Vagina (tissue), 2 donors: ENCODE data around the gene ALG8. TPM values are rescaled to one million over a fixed set of nuclear protein-coding genes. Genes with fewer than 3 reads are reported as not detected.

Source experiments
- DNase-seq, 2 donors: peaks; one replicate each; pipeline ENCODE4 v3.0.0-alpha.2; 2017; ENCODE audit errors: extremely low spot score in 2 of 2
- H3K27ac ChIP-seq: fragments of 200-600 bp; sonication (generic); one replicate; pipeline ENCODE4 v1.5.1; 2019
- H3K27me3 ChIP-seq: fragments of 200-600 bp; sonication (generic); one replicate; pipeline ENCODE4 v1.5.1; 2019
- H3K36me3 ChIP-seq, 2 donors: fragments of 200-600 bp; sonication (generic); one replicate each; pipeline ENCODE4 v1.5.1; 2017 to 2019
- H3K4me1 ChIP-seq: fragments of 200-600 bp; sonication (generic); one replicate; pipeline ENCODE4 v1.5.1; 2019
- H3K4me3 ChIP-seq, 2 donors: fragments of 200-600 bp; sonication (generic); 1 replicate in 1 of 2; 2 replicates in 1 of 2; pipeline ENCODE4 v1.5.1; 2016 to 2019
- H3K9me3 ChIP-seq: fragments of 200-600 bp; sonication (generic); one replicate; pipeline ENCODE4 v1.5.1; 2019
- POLR2A ChIP-seq, 2 donors: fragments of 450-650 bp; IDR thresholded peaks; one replicate each; pipeline ENCODE4 v1.6.1; 2017; ENCODE audit warnings: antibody characterized with exemption in 2 of 2, mild to moderate bottlenecking in 2 of 2, moderate library complexity in 2 of 2
- POLR2AphosphoS5 ChIP-seq, 2 donors: sonication (generic); formaldehyde crosslinking; IDR thresholded peaks; one replicate each; pipeline ENCODE4 v1.9.0; 2017; ENCODE audit warnings: antibody characterized with exemption in 2 of 2, mild to moderate bottlenecking in 2 of 2, low read depth in 1 of 2; ENCODE audit not compliant: insufficient read depth in 1 of 2
- intact Hi-C: fragments of 100-400 bp; cut with DNase I; formaldehyde crosslinking; loops from one replicate; pipeline ENCODE4 v1.15.1; 2023
- total RNA-seq: library from RNA; depleted of rRNA; stranded (reverse); fragments of >200 nt; gene quantifications from one replicate; pipeline ENCODE4 v1.2.3, GENCODE V29; 2016
- TF ChIP-seq, protein P1 (sequence below), 3 experiments: fragments of 450-650 bp in 2 of 3; fragments of 200-600 bp in 1 of 3; sonication (generic) in 1 of 3; IDR thresholded peaks; one replicate each; pipeline ENCODE4 v1.5.1; 2017 to 2019; ENCODE audit warnings: antibody characterized with exemption in 3 of 3, mild to moderate bottlenecking in 2 of 3, moderate library complexity in 2 of 3

Gene ALG8
- total RNA-seq, 1 donor from 2014 or later, result 20.9 TPM

DNA sequence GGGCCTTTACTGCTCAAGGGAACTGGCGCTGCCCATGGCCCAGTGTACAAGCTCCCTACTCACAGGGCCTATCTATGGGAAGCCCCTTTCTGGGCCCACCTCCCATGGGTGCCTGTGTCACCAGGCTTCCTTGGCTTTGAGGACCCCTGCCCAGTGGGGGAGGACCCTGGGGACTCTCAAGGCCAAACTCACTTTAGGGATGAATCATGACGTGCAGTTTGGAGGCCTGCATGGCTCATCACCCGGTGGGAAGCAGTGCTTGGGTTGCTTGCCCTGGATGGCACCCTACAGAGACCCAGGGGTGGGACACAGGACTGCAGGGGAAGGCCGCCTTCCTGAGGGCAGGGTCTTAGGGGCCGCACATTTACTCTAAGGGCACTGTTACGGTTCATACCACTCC, 32.5 kb upstream of the ALG8 start:
- Histone ChIP-seq H3K27me3 (no peaks in the 10 kb centered on the region), H3K9me3 (no peaks in the 10 kb centered on the region), H3K27ac (peak overlapping the region; percentile 25), H3K36me3 (peaks cover 0 to 10% of the 10 kb centered on the region in 2 donors), H3K4me3 (no peak overlapping the region), H3K4me1 (peaks cover 21% of the 10 kb centered on the region)
- TF ChIP-seq POLR2AphosphoS5 (IDR thresholded peaks at IDR 0.05; ENCODE audit: insufficient read depth in 1 of 2, low read depth in 1 of 2) (no peak), POLR2A (IDR thresholded peaks at IDR 0.05) (no peak)
- TF ChIP-seq, protein P1, sequence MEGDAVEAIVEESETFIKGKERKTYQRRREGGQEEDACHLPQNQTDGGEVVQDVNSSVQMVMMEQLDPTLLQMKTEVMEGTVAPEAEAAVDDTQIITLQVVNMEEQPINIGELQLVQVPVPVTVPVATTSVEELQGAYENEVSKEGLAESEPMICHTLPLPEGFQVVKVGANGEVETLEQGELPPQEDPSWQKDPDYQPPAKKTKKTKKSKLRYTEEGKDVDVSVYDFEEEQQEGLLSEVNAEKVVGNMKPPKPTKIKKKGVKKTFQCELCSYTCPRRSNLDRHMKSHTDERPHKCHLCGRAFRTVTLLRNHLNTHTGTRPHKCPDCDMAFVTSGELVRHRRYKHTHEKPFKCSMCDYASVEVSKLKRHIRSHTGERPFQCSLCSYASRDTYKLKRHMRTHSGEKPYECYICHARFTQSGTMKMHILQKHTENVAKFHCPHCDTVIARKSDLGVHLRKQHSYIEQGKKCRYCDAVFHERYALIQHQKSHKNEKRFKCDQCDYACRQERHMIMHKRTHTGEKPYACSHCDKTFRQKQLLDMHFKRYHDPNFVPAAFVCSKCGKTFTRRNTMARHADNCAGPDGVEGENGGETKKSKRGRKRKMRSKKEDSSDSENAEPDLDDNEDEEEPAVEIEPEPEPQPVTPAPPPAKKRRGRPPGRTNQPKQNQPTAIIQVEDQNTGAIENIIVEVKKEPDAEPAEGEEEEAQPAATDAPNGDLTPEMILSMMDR (IDR thresholded peaks at IDR 0.05), result no peak
- no peak for DNase-seq
- intact Hi-C loops, result no loop called here

DNA sequence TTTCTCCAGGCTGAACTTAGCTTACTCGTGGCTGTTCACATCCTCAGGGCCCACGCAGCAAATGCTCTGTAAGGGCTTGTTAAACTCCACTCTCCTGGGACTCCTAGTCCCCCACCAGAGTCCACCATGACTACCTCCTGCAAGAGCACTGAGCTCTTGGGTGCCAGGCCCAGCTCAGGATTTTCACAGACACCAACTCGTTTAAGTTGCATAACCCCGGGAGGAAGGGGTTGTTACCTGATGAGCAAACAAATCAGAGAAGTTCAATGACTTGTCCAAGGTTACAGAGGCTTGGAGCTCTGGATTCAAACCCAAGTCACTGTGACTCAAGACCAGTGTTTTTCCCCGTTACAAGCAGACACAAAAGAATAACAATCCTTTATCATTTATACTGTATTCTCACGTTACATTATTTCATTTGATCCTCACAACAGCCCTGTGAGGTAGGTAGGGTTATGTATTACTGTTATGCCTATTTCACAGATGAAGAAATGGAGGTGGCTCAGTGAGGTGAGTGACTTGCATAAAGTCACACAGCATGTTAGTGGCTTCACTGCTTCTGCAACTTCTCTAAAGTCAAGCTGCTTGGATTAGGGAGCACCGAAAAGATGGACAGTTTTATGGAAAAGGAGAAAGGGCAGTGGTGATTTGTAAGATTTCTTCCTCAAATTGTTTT, 31.6 kb upstream of the ALG8 start:
- H3K4me1 ChIP-seq, result peaks cover 21% of the 10 kb centered on the region
- no peaks in the 10 kb centered on the region for H3K9me3 ChIP-seq
- no peak for DNase-seq
- peaks cover 0 to 10% of the 10 kb centered on the region in 2 donors for H3K36me3 ChIP-seq
- H3K27ac ChIP-seq, result peak overlapping the region; percentile 87
- no peaks in the 10 kb centered on the region for H3K27me3 ChIP-seq
- TF ChIP-seq POLR2A (IDR thresholded peaks at IDR 0.05), result no peak
- TF ChIP-seq, protein P1 (IDR thresholded peaks at IDR 0.05), result no peak
- no peak for TF ChIP-seq POLR2AphosphoS5 (IDR thresholded peaks at IDR 0.05; ENCODE audit: insufficient read depth in 1 of 2, low read depth in 1 of 2)
- intact Hi-C loops, result no loop called here
- no peak overlapping the region for H3K4me3 ChIP-seq

DNA sequence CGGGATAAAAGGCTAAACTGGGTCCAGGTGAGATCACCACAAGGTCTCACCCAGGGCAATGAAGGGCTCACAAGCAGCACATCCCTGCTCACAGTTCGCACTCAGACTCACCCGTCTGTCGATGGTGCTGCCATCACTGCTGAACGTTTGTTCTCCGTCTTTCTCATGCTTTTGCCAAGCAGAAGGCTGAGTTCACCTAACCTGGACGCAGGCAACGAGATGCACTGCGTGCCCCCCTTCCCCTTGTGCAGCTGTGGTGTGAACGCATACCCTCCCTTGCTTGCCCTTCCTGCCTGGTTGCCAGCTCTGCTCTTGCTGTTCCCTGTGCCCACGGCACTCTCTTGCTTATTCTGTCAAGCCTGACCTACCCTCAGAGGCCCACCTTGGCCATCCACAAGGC, 31.0 kb upstream of the ALG8 start:
- H3K4me1 ChIP-seq, result peaks cover 21% of the 10 kb centered on the region
- TF ChIP-seq POLR2A (IDR thresholded peaks at IDR 0.05), result no peak
- TF ChIP-seq, protein P1 (IDR thresholded peaks at IDR 0.05), result no peak
- TF ChIP-seq POLR2AphosphoS5 (IDR thresholded peaks at IDR 0.05; ENCODE audit: insufficient read depth in 1 of 2, low read depth in 1 of 2), result no peak
- peaks cover 0 to 10% of the 10 kb centered on the region in 2 donors for H3K36me3 ChIP-seq
- DNase-seq, result no peak
- H3K27me3 ChIP-seq, result no peaks in the 10 kb centered on the region
- intact Hi-C loops, result no loop called here
- no peak overlapping the region for H3K4me3 ChIP-seq
- H3K9me3 ChIP-seq, result no peaks in the 10 kb centered on the region
- H3K27ac ChIP-seq, result peak overlapping the region; percentile 87

DNA sequence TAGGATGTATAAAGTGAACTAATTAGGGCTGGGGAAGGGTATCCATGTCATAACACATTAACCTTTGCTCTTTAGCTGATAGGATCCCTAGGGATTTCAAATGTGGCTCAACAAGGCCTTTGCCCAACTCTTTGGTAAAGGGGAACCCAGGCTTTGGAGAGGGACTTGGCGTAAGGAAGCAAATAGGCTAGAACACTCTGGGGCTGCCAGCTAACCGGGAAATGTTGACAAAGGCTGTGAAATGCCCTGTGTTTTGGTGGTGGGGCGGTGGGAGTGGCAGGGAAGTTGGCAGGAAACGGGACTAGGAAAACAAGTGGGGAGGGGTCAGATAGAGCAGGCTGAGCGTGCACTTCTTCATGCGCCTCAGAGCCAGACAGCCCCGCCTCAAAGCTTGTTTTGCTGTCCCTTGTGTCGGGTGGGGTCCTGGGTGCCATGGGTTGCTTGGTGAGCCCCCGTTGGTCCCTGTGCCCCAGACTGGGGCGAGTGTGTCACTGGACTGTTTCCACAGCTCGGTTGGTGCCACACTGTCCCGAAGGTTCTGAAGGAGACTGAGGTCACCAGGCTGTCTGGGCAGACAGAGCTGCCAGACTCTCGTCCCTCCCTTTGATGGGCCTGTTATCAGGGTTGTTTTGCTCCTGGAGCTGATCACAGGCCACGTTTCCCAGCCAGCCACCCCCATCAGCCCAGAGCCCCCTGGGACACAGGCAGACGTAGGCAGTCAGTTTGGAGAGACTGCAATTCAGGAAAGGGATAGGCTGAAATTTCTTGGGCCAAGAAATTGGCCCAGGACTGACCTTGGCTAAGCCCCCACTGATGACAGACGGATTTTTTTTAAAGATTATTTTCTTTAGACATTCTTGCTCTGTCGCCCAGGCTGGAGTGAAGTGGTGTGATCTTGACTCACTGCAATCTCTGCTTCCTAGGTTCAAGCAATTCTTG, 29.4 kb upstream of the ALG8 start:
- Histone ChIP-seq H3K36me3 (peaks cover 0 to 9% of the 10 kb centered on the region in 2 donors), H3K9me3 (no peaks in the 10 kb centered on the region), H3K27ac (peak overlapping the region; percentile 87), H3K4me3 (no peak overlapping the region), H3K4me1 (peaks cover 21% of the 10 kb centered on the region), H3K27me3 (no peaks in the 10 kb centered on the region)
- peak; percentile 65 to 87 for TF ChIP-seq POLR2AphosphoS5 (IDR thresholded peaks at IDR 0.05; ENCODE audit: insufficient read depth in 1 of 2, low read depth in 1 of 2)
- TF ChIP-seq, protein P1 (IDR thresholded peaks at IDR 0.05), result no peak
- intact Hi-C loops, result no loop called here
- DNase-seq, result no peak
